Limb (tissue), 2 donors: ENCODE measurements around the gene PCSK2.
A peak's percentile ranks its signal among the peaks of the same experiment; 100 is the strongest.

Experiments used
- DNase-seq, 2 donors: peaks; one replicate each; pipeline ENCODE4 v3.0.0-alpha.2; 2016; ENCODE audit errors: extremely low spot score in 2 of 2

Gene PCSK2

GRCh38 chr20:17471606-17472187 is 244.9 kb downstream of the PCSK2 start:
- DNase-seq = no peak

DNA sequence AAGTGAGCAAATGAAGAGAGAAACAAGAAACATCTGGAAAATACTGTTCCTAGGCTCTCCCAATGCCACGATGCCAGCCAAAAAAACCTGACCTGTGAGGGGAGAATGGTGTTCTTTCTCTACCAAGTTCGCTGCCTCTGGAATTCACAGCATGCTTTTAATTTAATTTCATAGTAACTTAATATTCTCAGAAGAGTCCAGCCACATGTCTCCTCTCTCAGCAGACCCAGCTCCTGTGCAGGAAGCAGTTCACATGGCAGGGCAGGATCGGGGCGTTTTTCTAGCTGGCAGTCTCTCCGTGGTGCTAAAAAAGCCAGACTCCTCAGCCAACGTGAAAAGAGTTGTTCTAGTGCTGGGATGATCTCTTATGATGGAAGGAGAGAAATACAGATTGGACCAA is 246.8 kb downstream of the PCSK2 start:
- DNase-seq = peak in 1 of 2 donors; percentile 51

DNA sequence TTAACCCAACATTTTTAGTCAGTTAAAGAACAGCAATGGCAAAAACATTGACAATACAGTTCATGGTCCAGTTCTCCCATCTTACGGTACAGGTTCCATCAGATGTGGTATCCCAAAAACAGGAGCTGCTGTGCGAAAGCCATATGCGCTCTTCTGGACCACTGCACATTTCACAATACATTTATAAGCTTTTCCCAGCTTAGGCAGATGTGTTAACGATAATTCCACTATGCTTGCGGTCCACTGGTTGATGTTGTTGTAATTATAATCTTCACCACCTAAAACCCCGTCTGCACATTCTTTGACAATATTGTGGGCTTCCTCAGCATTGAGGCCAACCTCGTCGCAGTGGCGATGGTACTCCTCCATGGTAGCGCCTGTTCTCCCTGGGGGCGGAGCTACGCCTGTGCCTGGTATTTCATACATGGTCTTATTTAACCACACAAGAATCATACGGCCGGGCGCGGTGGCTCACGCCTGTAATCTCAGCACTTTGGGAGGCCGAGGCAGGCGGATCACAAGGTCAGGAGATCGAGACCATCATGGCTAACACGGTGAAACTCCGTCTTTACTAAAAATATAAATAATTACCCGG is 252.3 kb downstream of the PCSK2 start:
- peak in 1 of 2 donors; percentile 9 for DNase-seq

- peak in 1 of 2 donors; percentile 14 for DNase-seq
These were observed 253.9 kb downstream of the PCSK2 start for GRCh38 chr20:17480696-17481095.

GRCh38 chr20:17481661-17482060 is 254.8 kb downstream of the PCSK2 start:
- DNase-seq = peak in 1 of 2 donors; percentile 26

- DNase-seq = peak; percentile 4 to 23
These were observed 255.7 kb downstream of the PCSK2 start for GRCh38 chr20:17482536-17482935.

DNA sequence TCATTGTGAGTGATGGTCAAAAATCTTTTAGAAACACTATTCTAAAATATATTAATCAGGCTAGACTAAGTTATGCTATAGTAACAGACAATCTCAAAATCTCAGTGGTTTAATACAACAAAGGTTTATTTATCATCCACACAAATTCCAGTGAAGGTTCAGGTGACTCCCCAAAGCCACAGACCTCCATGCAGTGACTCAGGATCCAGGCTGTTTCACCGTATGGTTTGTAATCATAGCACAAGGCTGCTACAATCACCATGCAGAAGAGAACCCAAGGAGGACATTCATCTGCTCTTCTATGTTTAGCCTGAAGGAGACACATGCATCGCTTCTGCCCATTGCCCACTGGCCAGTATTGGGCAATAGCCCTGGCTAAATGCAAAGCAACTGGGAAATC is 258.2 kb downstream of the PCSK2 start:
- no peak for DNase-seq

DNA sequence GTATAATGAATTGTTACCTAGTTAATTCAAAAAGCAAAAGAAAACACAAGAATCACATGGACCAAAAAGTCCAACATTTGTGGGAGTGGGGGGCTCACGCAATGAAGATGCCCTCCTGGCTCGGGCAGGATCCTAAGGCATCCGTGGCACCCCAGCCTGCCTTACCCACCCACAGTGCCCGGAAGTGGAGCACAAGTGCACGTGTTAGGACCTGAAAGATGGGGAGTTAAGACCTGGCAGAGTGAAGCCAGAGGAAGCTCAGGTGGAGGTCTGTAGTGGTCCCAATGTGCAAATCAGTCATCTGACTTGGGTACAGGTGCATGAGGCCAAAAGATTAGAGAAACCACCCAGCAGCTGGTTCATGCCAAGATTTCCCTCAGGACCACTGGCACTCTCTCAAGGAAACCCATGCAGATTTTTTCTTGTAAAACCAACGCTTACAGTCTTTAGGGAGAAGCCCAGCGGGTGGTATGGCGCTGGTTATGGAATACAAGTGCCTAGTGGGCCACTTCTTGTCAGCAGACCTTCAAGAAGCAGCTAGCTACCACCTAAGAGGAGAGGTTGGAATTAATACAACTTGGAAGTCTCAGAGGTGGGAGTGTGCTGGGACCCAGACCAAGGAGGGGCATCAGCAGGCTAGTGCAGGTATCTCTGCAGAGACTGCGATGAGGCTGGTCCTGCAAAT is 262.2 kb downstream of the PCSK2 start:
- no peak for DNase-seq

DNA sequence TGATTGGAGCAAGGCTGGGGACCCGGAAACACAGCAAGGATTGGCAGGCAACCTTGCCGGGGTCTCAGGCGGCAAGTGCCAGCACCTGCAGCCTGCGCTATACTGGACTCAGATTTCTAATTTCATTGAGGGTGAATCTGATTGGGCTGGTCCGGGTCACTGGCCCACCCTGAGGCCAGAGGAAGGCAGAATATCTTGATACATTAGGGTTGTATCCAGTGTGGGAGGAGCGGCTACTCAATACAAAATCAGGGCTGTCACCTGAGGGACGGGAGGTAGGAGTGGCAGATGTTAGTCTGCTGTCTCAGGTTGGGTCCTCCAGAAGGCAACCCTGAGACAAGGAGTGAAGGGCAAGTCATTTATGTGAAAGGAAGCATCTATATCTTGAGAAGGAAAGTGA is 263.7 kb downstream of the PCSK2 start:
- DNase-seq = no peak

GRCh38 chr20:17491041-17491440 is 264.2 kb downstream of the PCSK2 start:
- DNase-seq = no peak

DNA sequence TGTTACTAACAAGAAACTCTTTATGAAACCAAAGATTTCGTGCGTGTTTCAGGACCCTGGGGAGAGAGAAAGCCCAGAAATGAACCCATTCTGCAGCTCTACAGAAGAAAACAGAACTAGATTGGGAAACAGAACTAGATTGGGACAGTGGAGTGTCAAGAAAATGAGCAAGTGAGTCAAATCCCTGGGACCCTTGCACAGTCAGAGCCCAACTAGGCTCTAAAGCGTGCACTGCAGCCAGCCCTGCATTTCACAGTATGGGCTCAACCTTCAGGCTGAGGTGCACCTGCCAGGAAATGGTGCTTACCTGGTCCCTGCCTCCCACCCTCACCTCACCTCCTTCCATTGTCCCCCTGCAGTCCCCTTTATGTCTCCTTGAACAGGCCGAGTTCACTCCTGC is 264.6 kb downstream of the PCSK2 start:
- no peak for DNase-seq

- DNase-seq = no peak
These were observed 266.3 kb downstream of the PCSK2 start for GRCh38 chr20:17493173-17493572.

- no peak for DNase-seq
These were observed 267.4 kb downstream of the PCSK2 start for GRCh38 chr20:17494201-17494600.

DNA sequence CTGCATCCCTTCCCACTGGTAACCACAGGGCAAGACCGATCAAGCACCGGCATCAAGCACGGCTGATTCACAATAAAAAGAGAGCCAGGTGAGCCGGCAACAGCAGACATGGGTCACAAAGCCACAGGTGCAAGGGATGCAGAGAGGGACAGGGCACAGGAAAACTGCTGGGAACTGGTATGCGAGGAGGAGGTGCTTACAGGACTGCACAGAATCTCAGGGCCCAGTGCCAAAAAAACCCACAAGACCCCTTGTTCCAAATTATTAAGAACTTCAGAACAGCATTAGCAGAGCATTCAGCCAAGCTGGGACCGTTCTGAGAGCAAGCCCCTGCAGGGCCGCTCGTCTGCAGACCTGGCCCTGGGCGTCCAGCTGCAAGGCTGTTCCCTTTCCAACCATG is 269.0 kb downstream of the PCSK2 start:
- peak in 1 of 2 donors; percentile 14 for DNase-seq

GRCh38 chr20:17497821-17498580 is 271.2 kb downstream of the PCSK2 start:
- DNase-seq = peak; percentile 21 to 29

DNA sequence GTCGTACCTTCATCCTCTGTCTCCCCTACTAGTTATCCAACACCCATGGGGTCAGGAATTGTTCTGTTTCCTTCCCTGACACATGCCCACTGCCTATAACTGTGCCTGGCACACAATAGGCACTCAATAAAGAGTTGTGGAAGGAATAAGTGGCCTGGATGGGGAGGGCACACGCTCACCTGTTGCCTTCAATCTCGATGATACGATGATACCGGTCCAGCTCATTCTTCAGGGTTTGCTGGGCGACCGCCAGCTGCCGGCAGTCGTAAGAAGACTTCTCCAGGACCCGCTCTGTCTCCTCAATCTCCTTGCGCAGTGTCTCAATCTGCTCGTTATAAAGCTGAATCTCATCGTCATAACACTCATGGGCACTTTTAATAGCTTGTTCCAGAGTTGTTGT is 271.8 kb downstream of the PCSK2 start:
- peak in 1 of 2 donors; percentile 15 for DNase-seq

DNA sequence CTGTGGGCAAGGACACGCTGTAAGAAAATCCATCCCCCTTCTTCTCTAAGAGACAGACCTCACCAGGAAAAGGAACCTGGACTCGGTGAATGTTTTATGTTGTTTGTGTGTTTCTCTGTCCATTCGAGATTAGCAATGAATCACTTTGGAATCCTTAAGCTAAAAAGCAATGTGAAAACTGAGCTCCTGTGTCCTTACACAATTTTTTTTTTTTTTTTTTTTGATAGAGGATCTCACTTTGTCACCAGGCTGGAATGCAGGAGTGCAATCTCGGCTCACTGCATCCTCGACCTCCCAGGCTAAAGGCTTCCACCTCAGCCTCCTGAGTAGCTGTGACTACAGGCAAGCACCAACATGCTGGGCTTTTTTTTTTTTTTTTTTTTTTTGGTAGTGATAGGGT is 272.2 kb downstream of the PCSK2 start:
- no peak for DNase-seq

- no peak for DNase-seq
These were observed 273.4 kb downstream of the PCSK2 start for GRCh38 chr20:17500271-17500670.

- DNase-seq = no peak
These were observed 274.0 kb downstream of the PCSK2 start for GRCh38 chr20:17500826-17501225.

DNA sequence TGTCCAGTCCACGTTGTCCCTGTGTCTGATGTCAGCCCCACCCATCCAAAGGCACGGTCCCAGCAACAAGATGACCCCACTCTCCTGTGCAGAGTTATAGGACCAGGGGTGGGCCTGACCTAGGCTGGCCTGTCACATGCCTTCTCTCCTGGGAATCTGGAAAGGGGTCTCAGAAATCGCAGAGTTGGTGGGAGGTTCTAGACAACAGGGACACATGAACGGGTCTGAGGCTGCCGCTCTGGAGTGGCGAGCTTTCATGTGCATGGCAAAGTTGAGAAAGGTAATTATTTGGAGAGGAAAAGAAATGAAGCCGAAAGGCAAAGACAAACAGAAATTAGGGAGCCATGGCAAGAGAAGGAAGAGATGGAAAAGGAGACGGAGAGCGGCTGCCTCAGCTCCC is 274.9 kb downstream of the PCSK2 start:
- DNase-seq = no peak

DNA sequence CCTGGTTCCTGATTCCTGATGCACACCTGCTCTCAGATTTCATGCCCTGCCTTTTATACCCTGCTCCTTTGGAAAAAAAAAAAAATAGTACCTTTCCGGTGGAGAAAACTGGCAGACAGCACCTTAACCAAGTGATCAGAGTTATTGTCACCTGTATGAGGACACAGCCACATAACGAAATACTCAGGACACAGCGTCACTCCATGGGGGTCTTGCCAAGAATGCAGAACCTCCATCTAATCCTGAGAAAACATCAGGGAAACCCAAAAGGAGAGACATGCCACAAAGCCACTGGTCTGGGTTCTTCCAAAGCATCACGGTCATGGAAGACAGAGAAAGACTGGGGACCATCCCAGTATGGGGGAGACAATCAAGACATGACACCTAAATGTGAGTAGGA is 275.3 kb downstream of the PCSK2 start:
- DNase-seq = no peak
